Erythroblast (primary cell): ENCODE measurements around the gene PLPPR1.

Experiments used
- GATA1 ChIP-seq: IDR thresholded peaks from 2 replicates; pipeline ENCODE4 v1.6.1; 2011; ENCODE audit warnings: low read depth, mild to moderate bottlenecking, control low read depth, low read length, moderate library complexity
- POLR2A ChIP-seq: IDR thresholded peaks from 2 replicates; pipeline ENCODE4 v1.6.1; 2011; ENCODE audit warnings: mild to moderate bottlenecking, low read length

- no peak for TF ChIP-seq POLR2A
- no peak for TF ChIP-seq GATA1
Observed at GRCh38 chr9:101062686-101063085, 34.2 kb downstream of the PLPPR1 start.
